C4-2B (cell line): Measurements from ENCODE around the gene PDZD2.

Experiments
- H3K27ac ChIP-seq: fragments of 450-650 bp; 2 replicates; pipeline ENCODE4 v1.5.1; 2017
- CTCF ChIP-seq: fragments of 450-650 bp; conservative IDR thresholded peaks from 2 replicates; pipeline ENCODE4 v1.5.1; 2017; ENCODE audit warnings: mild to moderate bottlenecking
- ZFX ChIP-seq: fragments of 450-650 bp; IDR thresholded peaks from 2 replicates; pipeline ENCODE4 v1.6.1; 2017

PDZD2 gene

DNA sequence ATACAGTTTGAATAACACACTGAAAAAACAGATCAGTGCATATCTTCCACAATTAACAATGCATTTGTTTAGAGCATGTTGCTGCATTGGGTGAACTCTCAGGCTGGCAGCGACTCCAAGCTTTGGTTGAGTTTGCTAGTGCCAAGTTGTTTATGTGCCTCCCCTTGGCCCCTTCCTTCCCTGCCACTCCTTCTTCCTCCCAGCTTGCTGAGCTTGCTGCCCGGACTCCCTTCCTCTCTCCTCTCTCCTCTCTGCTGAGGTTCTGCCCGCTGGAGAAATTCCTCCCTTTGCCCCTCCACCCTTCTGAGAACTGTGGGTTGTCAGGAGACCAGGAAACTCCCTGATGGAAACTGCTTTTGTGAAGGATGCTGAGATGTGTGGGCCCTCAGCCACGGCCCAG is 247.3 kb downstream of the PDZD2 start:
- TF ChIP-seq CTCF: no peak
- no peak for TF ChIP-seq ZFX
- no peak overlapping the region for H3K27ac ChIP-seq

DNA sequence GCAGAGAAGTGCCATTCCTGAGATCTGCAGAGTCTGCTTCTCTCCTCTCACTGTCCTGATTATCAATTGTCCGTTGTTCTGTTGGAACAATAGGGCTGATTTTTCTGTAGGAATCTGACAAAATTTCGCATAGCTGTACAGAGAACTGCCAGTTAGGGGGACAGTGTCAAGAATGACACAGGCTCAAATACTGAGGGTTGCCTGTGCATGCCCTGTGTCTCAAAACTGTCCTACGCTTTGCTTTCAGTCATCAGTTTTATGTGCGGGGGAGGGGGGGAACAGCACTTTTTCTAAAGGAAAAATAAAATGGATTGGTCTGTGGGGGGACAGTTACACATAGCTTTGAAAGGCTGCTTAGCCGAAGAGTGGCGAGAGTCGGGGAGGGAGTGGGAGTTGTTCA is 248.6 kb downstream of the PDZD2 start:
- no peak for TF ChIP-seq CTCF
- TF ChIP-seq ZFX: no peak
- no peak overlapping the region for H3K27ac ChIP-seq

- no peak for TF ChIP-seq ZFX
- TF ChIP-seq CTCF: no peak
- H3K27ac ChIP-seq: no peak overlapping the region
These were observed 249.6 kb downstream of the PDZD2 start for GRCh38 chr5:31888564-31888963.

DNA sequence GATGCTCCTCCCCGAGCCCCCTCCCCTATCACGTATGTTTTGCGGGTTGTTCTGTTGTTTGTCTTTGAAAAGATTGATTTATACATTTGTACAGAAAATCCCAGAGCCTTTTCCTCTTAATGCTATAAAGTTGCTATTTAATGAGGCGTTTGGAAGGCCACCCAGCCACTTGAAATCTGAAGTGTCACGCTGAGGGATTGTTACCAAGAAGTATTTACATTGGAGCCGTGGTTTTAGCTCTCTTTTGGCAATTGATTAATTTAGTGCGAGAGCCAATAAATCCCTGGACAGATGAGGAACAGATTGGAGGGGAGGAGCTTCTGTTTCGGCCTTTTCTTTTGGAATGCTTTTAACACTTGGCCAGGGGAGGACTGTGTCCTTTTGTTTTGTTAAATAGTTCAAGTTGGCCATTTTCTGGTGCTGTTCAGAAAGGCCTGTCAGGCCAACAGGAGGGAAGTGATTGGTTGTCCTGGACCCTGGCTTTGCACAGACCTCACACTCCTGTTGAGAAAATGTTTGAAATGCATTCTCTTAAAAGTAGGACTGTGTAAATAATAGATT is 250.2 kb downstream of the PDZD2 start:
- H3K27ac ChIP-seq: no peak overlapping the region
- no peak for TF ChIP-seq CTCF
- no peak for TF ChIP-seq ZFX

DNA sequence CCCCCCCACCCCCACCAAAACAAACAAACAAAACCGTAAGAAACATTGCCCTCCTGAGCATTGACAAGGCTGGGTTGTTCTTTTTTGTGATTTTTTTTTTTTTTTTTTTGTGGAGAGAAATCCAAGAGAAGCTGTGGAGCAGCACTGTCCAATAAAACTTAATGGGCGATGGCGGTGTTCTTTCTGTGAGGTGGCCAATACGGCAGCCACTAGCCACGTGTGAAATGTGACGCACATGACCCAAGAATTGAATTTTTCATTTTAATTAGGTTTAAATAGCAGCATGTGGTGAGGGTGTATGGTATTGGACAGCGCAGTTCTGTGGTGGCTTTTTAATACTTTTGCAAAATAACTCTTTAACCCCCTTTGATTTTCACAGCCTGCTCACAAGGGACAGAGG is 251.1 kb downstream of the PDZD2 start:
- TF ChIP-seq ZFX (no peak), CTCF (no peak)
- H3K27ac ChIP-seq: no peak overlapping the region

DNA sequence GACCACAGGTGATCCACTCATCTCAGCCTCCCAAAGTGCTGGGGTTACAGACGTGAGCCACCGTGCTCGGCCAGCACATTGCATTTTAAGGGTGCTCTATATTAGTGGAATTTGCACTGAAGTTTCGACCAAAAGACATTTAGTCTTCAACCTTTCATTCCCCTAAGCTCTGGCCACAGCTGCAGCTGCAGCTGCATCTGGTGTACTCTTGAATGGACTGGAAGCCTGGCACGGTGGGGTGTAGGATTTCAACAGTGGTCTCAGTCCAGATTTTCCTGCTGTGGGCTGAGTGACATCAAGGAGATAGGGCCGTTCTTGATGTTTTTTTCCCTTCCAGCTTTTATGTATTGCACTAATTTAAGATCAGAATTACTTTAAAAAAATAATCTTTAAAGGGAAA is 255.2 kb downstream of the PDZD2 start:
- no peak overlapping the region for H3K27ac ChIP-seq
- no peak for TF ChIP-seq ZFX
- no peak for TF ChIP-seq CTCF

DNA sequence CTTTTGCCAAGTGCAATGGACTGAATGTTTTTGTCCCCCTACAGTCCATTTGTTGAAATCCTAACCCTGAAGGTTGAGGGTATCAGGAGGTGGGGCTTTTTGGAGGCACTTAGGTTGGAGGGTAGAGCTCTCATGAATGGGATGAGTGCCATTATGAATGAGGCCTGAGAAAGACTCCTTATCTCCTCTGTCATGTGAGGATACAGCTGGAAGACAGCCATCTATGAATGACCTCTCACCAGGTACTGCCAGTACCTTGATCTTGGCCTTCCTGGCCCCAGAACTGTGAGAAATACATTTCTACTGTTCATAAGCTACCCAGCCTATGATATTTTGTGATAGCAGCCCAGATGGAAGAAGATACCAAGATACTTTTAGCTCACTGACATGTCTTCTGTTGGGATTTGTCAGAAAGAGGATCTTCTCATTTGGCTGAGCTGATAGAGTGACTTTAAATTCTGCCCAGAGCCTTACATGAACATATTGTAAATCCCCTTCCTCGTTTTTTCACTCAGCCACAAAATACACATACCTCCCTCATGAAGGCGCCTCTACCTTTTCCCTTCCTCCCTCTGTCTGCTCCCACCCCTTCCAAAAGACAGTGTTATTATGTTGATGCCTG is 256.4 kb downstream of the PDZD2 start:
- H3K27ac ChIP-seq: no peak overlapping the region
- TF ChIP-seq ZFX (no peak), CTCF (no peak)
